Smooth muscle cell (in vitro differentiated cells): ENCODE results near the gene SERTAD1. TPM values are rescaled to one million over a fixed set of nuclear protein-coding genes. Genes with fewer than 3 reads are reported as not detected.

Experiments
- DNase-seq: peaks from one replicate; lab custom pipeline; 2025; ENCODE audit not compliant: unreplicated experiment; lab: John Stamatoyannopoulos, UW
- H2AFZ ChIP-seq: fragments of 200-600 bp; sonication (generic); 2 replicates; pipeline ENCODE4 v1.6.0; 2016; ENCODE audit warnings: antibody characterized with exemption, low read depth, mild to moderate bottlenecking
- H3F3A ChIP-seq: fragments of 200-600 bp; sonication (generic); 2 replicates; pipeline ENCODE4 v1.6.0; 2017; ENCODE audit warnings: antibody characterized with exemption, low read depth
- H3K27ac ChIP-seq: fragments of 200-600 bp; sonication (generic); 2 replicates; pipeline ENCODE4 v1.5.1; 2016; ENCODE audit warnings: low read depth, mild to moderate bottlenecking
- H3K27me3 ChIP-seq: fragments of 200-600 bp; sonication (generic); 2 replicates; pipeline ENCODE4 v1.6.1; 2016; ENCODE audit warnings: low read depth, mild to moderate bottlenecking
- H3K36me3 ChIP-seq: fragments of 200-600 bp; sonication (generic); 2 replicates; pipeline ENCODE4 v1.5.1; 2016; ENCODE audit warnings: low read depth
- H3K4me1 ChIP-seq: fragments of 200-600 bp; sonication (generic); 2 replicates; pipeline ENCODE4 v1.5.1; 2016; ENCODE audit warnings: low read depth
- H3K4me2 ChIP-seq: fragments of 200-600 bp; sonication (generic); 2 replicates; pipeline ENCODE4 v1.6.0; 2016; ENCODE audit warnings: mild to moderate bottlenecking
- H3K4me3 ChIP-seq: fragments of 200-600 bp; sonication (generic); 2 replicates; pipeline ENCODE4 v1.5.1; 2016; ENCODE audit warnings: mild to moderate bottlenecking
- H3K79me2 ChIP-seq: fragments of 200-600 bp; sonication (generic); 2 replicates; pipeline ENCODE4 v1.6.0; 2016; ENCODE audit warnings: low read depth, mild to moderate bottlenecking
- H3K9ac ChIP-seq: fragments of 200-600 bp; sonication (generic); 2 replicates; pipeline ENCODE4 v1.6.0; 2016; ENCODE audit warnings: low read depth
- H3K9me3 ChIP-seq: fragments of 200-600 bp; sonication (generic); replicated peaks from 2 replicates; pipeline ENCODE4 v1.5.1; 2016; ENCODE audit warnings: low read depth
- H4K20me1 ChIP-seq: fragments of 200-600 bp; sonication (generic); 2 replicates; pipeline ENCODE4 v1.6.0; 2016; ENCODE audit warnings: low read depth
- WGBS: methylation state at CpG from one replicate; pipeline ENCODE4 v1.1.7; 2016; ENCODE audit warnings: low lambda C conversion rate; 5-methylcytosine and 5-hydroxymethylcytosine counted together
- polyA plus RNA-seq: library from polyadenylated mRNA; unstranded; fragments of >200 nt; fragmentation: Nextera tagmentation; extraction: Ambion mirVana; gene quantifications from 2 replicates; pipeline ENCODE4 v1.2.1, GENCODE V29; 2016
- total RNA-seq: library from RNA; depleted of rRNA; stranded (reverse); fragments of >200 nt; gene quantifications from 2 replicates; pipeline ENCODE4 v1.2.3, GENCODE V29; 2014
- TF ChIP-seq, protein P1 (sequence below): fragments of 200-600 bp; sonication (generic); IDR thresholded peaks from 2 replicates; pipeline ENCODE4 v1.5.1; 2017; ENCODE audit warnings: borderline replicate concordance, mild to moderate bottlenecking, antibody characterized with exemption; ENCODE audit not compliant: insufficient read depth, poor library complexity, severe bottlenecking

SERTAD1 gene
- total and polyA plus RNA-seq, 2 experiments from 2014 or later = 44.0 to 67.2 TPM

DNA sequence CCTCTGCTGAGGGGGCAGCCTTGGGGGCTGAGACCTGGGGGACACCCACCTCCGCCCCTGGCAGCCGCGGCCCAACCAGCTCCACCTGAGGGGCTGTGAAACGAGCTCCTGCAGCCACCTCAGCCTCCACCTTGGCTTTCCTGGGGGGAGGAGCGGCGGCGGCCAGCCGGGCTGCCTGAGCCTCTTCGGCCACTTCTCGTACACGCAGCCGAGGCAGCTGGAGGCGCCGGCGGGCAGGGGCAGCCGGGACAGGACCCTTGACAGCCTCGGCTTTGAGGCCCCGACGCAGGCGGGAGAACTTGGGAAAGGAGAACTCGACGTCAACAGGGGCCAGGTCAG is 28.3 kb downstream of the SERTAD1 start:
- Histone ChIP-seq H2AFZ (no peak overlapping the region), H3F3A (no peaks in the 10 kb centered on the region), H4K20me1 (no peaks in the 10 kb centered on the region), H3K4me3 (no peak overlapping the region), H3K27ac (no peak overlapping the region), H3K27me3 (no peaks in the 10 kb centered on the region), H3K79me2 (no peaks in the 10 kb centered on the region), H3K9ac (no peak overlapping the region), H3K4me1 (no peaks in the 10 kb centered on the region), H3K9me3 (no peaks in the 10 kb centered on the region), H3K36me3 (no peaks in the 10 kb centered on the region), H3K4me2 (no peak overlapping the region)
- TF ChIP-seq, protein P1, sequence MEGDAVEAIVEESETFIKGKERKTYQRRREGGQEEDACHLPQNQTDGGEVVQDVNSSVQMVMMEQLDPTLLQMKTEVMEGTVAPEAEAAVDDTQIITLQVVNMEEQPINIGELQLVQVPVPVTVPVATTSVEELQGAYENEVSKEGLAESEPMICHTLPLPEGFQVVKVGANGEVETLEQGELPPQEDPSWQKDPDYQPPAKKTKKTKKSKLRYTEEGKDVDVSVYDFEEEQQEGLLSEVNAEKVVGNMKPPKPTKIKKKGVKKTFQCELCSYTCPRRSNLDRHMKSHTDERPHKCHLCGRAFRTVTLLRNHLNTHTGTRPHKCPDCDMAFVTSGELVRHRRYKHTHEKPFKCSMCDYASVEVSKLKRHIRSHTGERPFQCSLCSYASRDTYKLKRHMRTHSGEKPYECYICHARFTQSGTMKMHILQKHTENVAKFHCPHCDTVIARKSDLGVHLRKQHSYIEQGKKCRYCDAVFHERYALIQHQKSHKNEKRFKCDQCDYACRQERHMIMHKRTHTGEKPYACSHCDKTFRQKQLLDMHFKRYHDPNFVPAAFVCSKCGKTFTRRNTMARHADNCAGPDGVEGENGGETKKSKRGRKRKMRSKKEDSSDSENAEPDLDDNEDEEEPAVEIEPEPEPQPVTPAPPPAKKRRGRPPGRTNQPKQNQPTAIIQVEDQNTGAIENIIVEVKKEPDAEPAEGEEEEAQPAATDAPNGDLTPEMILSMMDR = no peak
- no peak for DNase-seq
- 96% methylated on average over 20 of the region's 22 CpGs for WGBS

DNA sequence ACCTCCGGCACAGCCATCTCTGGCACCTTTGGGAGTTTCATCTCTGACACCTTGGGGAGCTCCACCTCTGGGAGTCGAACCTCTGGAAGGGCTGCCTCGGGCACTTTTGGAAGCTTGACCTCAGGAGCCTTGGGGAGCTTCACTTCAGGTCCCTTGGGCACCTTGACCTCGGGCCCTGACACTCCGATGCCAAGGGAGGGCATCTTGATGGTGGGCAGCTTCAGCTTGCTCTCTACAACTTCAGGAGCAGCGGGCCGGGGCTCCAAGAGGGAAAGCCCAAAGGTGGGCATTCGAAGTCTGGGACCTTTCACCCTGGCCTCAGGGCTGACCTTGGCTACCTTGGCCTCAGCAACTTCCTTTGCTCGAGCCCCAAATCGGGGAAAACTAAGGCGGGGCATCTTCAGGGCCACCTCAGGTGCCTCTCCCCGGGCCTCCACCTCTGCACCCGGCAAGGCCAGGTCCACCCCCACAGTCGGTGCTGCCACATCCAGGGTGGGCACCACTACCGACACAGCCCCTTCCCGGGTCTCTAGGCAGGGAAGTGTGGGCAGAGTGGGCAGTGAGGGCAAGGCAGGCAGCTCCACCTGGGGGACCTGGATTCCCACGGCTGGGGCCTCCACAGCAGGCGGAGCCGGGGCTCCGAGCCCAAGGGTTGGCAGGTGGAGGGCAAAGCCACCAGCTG is 28.8 kb downstream of the SERTAD1 start:
- WGBS = 96% methylated on average over 16 of the region's 20 CpGs
- H3K27ac ChIP-seq = no peak overlapping the region
- TF ChIP-seq, protein P1 = no peak
- H3K4me3 ChIP-seq = no peak overlapping the region
- H3K4me2 ChIP-seq = no peak overlapping the region
- DNase-seq = no peak
- H3K79me2 ChIP-seq = no peaks in the 10 kb centered on the region
- no peaks in the 10 kb centered on the region for H3K27me3 ChIP-seq
- H4K20me1 ChIP-seq = no peaks in the 10 kb centered on the region
- no peaks in the 10 kb centered on the region for H3K36me3 ChIP-seq
- no peaks in the 10 kb centered on the region for H3K9me3 ChIP-seq
- H3K4me1 ChIP-seq = no peaks in the 10 kb centered on the region
- no peaks in the 10 kb centered on the region for H3F3A ChIP-seq
- H3K9ac ChIP-seq = no peak overlapping the region
- H2AFZ ChIP-seq = no peak overlapping the region

DNA sequence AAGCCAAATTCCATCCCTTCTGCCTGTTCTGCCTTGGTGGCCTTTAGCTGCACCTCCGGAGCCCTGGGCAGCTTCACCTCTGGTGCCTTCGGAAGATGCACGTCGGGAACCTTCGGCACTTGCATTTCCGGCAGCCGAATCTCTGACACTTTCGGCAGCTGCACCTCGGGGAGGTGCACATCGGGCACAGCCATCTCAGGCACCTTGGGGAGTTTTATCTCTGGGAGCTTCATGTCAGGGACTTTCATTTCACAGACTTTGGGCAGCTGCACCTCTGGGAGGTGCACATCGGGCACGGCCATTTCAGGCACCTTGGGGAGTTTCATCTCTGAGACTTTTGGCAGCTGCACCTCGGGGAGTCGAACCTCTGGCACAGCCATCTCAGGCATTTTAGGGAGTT is 29.8 kb downstream of the SERTAD1 start:
- no peaks in the 10 kb centered on the region for H4K20me1 ChIP-seq
- no peak overlapping the region for H2AFZ ChIP-seq
- TF ChIP-seq, protein P1 = no peak
- no peak overlapping the region for H3K4me2 ChIP-seq
- H3K4me3 ChIP-seq = no peak overlapping the region
- H3K36me3 ChIP-seq = no peaks in the 10 kb centered on the region
- no peak overlapping the region for H3K9ac ChIP-seq
- WGBS = 94% methylated on average over 14 of the region's 14 CpGs
- H3K79me2 ChIP-seq = no peaks in the 10 kb centered on the region
- H3K9me3 ChIP-seq = no peaks in the 10 kb centered on the region
- H3K27ac ChIP-seq = no peak overlapping the region
- H3F3A ChIP-seq = no peaks in the 10 kb centered on the region
- DNase-seq = no peak
- no peaks in the 10 kb centered on the region for H3K27me3 ChIP-seq
- no peaks in the 10 kb centered on the region for H3K4me1 ChIP-seq

DNA sequence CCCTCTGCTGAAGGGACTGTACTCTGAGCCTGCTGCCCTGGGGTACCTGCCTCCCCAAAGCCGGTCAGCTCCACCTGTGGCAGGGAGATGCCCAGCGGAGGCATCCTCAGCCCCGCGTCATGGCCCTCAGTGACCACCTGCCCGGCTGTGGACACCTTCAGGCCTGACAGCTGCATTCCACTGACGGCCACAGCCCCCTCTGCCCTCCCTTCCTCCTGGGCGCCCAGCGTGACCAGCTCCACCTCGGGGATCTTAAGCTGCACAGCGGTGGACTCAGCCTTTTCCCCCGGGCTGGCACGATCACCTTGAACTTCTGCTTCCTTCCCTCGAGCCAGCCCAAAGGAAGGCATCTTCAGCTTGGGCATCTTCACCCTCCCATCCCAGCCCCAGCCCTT is 31.0 kb downstream of the SERTAD1 start:
- no peaks in the 10 kb centered on the region for H3K4me1 ChIP-seq
- WGBS = 86% methylated on average over 12 of the region's 13 CpGs
- no peaks in the 10 kb centered on the region for H3K9me3 ChIP-seq
- no peak overlapping the region for H2AFZ ChIP-seq
- H3K9ac ChIP-seq = no peak overlapping the region
- no peak overlapping the region for H3K27ac ChIP-seq
- TF ChIP-seq, protein P1 = no peak
- H3K36me3 ChIP-seq = no peaks in the 10 kb centered on the region
- no peaks in the 10 kb centered on the region for H3F3A ChIP-seq
- H3K4me2 ChIP-seq = no peak overlapping the region
- no peak for DNase-seq
- H3K4me3 ChIP-seq = no peak overlapping the region
- H4K20me1 ChIP-seq = no peaks in the 10 kb centered on the region
- no peaks in the 10 kb centered on the region for H3K79me2 ChIP-seq
- no peaks in the 10 kb centered on the region for H3K27me3 ChIP-seq
